CD14-positive monocyte (primary cell): ENCODE results near the gene DGCR6L. TPM values are rescaled to one million over a fixed set of nuclear protein-coding genes. Genes with fewer than 3 reads are reported as not detected.
"Not testable (repeated sequence)": the region's sequence is repeated elsewhere in the genome, so short reads cannot be mapped to it uniquely, and the experiment has no call there.

Experiments
- DNase-seq, 3 donors: peaks; one replicate each; pipeline ENCODE4 v3.0.0-alpha.2; 2011 to 2022
- H2AFZ ChIP-seq: 2 replicates; pipeline ENCODE4 v1.6.0; 2012; ENCODE audit warnings: mild to moderate bottlenecking, low read depth, low read length, inconsistent platforms; ENCODE audit not compliant: insufficient read depth, poor library complexity, severe bottlenecking
- H3K27ac ChIP-seq, 2 donors: 1 replicate in 1 of 2; 2 replicates in 1 of 2; pipeline ENCODE4 v1.5.1; 2012 to 2013; ENCODE audit warnings: low read length in 2 of 2, control low read depth in 1 of 2, inconsistent platforms in 1 of 2, low read depth in 1 of 2, mild to moderate bottlenecking in 1 of 2
- H3K27me3 ChIP-seq, 2 donors: one replicate each; pipeline versions ENCODE4 v1.6.0 to v1.6.1; 2011 to 2013; ENCODE audit warnings: low read length in 2 of 2; ENCODE audit not compliant: control insufficient read depth in 2 of 2, insufficient read depth in 2 of 2
- H3K36me3 ChIP-seq, 2 donors: replicated peaks in 1 of 2; 1 replicate in 1 of 2; 2 replicates in 1 of 2; pipeline versions ENCODE4 v1.5.1 to v1.6.1; 2012 to 2013; ENCODE audit warnings: low read length in 2 of 2, control low read depth in 1 of 2, inconsistent platforms in 1 of 2, mild to moderate bottlenecking in 1 of 2; ENCODE audit not compliant: insufficient read depth in 2 of 2, control insufficient read depth in 1 of 2
- H3K4me1 ChIP-seq, 2 donors: 1 replicate in 1 of 2; 2 replicates in 1 of 2; pipeline versions ENCODE4 v1.5.1 to v1.6.1; 2012 to 2013; ENCODE audit warnings: low read length in 2 of 2, control low read depth in 1 of 2, inconsistent platforms in 1 of 2, mild to moderate bottlenecking in 1 of 2, moderate library complexity in 1 of 2; ENCODE audit not compliant: insufficient read depth in 2 of 2, control insufficient read depth in 1 of 2
- H3K4me2 ChIP-seq: replicated peaks from 2 replicates; pipeline ENCODE3; 2012; ENCODE audit warnings: low read length, moderate library complexity, mild to moderate bottlenecking; ENCODE audit not compliant: poor library complexity, severe bottlenecking; ENCODE audit errors: extremely low read depth
- H3K4me3 ChIP-seq, 3 experiments: fragments of 200-600 bp in 1 of 3; sonication (generic) in 1 of 3; replicated peaks in 1 of 3; 1 replicate in 2 of 3; 2 replicates in 1 of 3; pipeline ENCODE4 v1.5.1; 2011 to 2013; ENCODE audit warnings: low read length in 3 of 3, mild to moderate bottlenecking in 3 of 3, control low read depth in 2 of 3, low read depth in 2 of 3, inconsistent platforms in 1 of 3, moderate library complexity in 1 of 3
- H3K79me2 ChIP-seq: 2 replicates; pipeline ENCODE4 v1.6.0; 2012; ENCODE audit warnings: mild to moderate bottlenecking, control low read depth, inconsistent platforms, low read length, moderate library complexity; ENCODE audit not compliant: insufficient read depth
- H3K9ac ChIP-seq: 2 replicates; pipeline ENCODE4 v1.6.0; 2017; ENCODE audit warnings: low read length, mild to moderate bottlenecking; ENCODE audit not compliant: insufficient read depth, poor library complexity, severe bottlenecking
- H3K9me3 ChIP-seq, 2 donors: replicated peaks in 1 of 2; 1 replicate in 1 of 2; 2 replicates in 1 of 2; pipeline versions ENCODE4 v1.5.1 to v1.6.1; 2012 to 2013; ENCODE audit warnings: low read length in 2 of 2, control low read depth in 1 of 2; ENCODE audit not compliant: control insufficient read depth in 1 of 2, insufficient read depth in 1 of 2
- H4K20me1 ChIP-seq: 2 replicates; pipeline ENCODE4 v1.6.0; 2012; ENCODE audit warnings: mild to moderate bottlenecking, low read length, control low read depth, moderate library complexity; ENCODE audit not compliant: insufficient read depth
- H3K27ac Mint-ChIP-seq, 7 donors: one replicate each; pipeline ENCODE4 v1.8.0; 2020; ENCODE audit warnings: mild to moderate bottlenecking in 7 of 7, mixed read lengths in 7 of 7, moderate library complexity in 6 of 7, inconsistent platforms in 2 of 7
- H3K27me3 Mint-ChIP-seq, 3 donors: one replicate each; pipeline ENCODE4 v1.8.0; 2021 to 2022; ENCODE audit warnings: low read depth in 3 of 3, mild to moderate bottlenecking in 3 of 3, mixed read lengths in 3 of 3, moderate library complexity in 3 of 3, inconsistent platforms in 1 of 3
- H3K36me3 Mint-ChIP-seq, 2 donors: one replicate each; pipeline ENCODE4 v1.8.0; 2020; ENCODE audit warnings: mixed read lengths in 2 of 2, inconsistent platforms in 1 of 2, mild to moderate bottlenecking in 1 of 2
- H3K4me1 Mint-ChIP-seq: one replicate; pipeline ENCODE4 v1.8.0; 2020; ENCODE audit warnings: mild to moderate bottlenecking, mixed read lengths
- H3K4me3 Mint-ChIP-seq, 2 donors: one replicate each; pipeline ENCODE4 v1.8.0; 2020; ENCODE audit warnings: mild to moderate bottlenecking in 2 of 2, mixed read lengths in 2 of 2, moderate library complexity in 1 of 2
- H3K9me3 Mint-ChIP-seq, 7 donors: one replicate each; pipeline ENCODE4 v1.8.0; 2020 to 2022; ENCODE audit warnings: mixed read lengths in 7 of 7, mild to moderate bottlenecking in 6 of 7, moderate library complexity in 6 of 7, inconsistent platforms in 2 of 7
- WGBS: methylation state at CpG from one replicate; pipeline ENCODE4 v1.1.5; 2013; ENCODE audit warnings: missing lambda C conversion rate; ENCODE audit not compliant: insufficient coverage; 5-methylcytosine and 5-hydroxymethylcytosine counted together
- intact Hi-C, 2 donors: fragments of 100-400 bp; cut with micrococcal nuclease; formaldehyde crosslinking; loops; one replicate each; pipeline versions ENCODE4 v1.15.0 to v1.15.1; 2023
- polyA plus RNA-seq, 3 donors: library from polyadenylated mRNA; depleted of rRNA in 1 of 3; unstranded in 2 of 3; stranded (reverse) in 1 of 3; fragments of 300-500 nt in 2 of 3; fragments of >200 nt in 1 of 3; fragmentation: Illumina TruSeq in 2 of 3; gene quantifications; 1 replicate in 2 of 3; 2 replicates in 1 of 3; pipeline ENCODE4 v1.2.3, GENCODE V29; 2012 to 2021
- TF ChIP-seq, protein P1 (sequence below): fragments of 200-600 bp; IDR thresholded peaks from one replicate; pipeline ENCODE4 v1.8.0; 2022; ENCODE audit warnings: antibody characterized with exemption, mild to moderate bottlenecking

DGCR6L gene
- polyA plus RNA-seq, 3 donors, result 33.0 to 62.8 (median 56.3) TPM

DNA sequence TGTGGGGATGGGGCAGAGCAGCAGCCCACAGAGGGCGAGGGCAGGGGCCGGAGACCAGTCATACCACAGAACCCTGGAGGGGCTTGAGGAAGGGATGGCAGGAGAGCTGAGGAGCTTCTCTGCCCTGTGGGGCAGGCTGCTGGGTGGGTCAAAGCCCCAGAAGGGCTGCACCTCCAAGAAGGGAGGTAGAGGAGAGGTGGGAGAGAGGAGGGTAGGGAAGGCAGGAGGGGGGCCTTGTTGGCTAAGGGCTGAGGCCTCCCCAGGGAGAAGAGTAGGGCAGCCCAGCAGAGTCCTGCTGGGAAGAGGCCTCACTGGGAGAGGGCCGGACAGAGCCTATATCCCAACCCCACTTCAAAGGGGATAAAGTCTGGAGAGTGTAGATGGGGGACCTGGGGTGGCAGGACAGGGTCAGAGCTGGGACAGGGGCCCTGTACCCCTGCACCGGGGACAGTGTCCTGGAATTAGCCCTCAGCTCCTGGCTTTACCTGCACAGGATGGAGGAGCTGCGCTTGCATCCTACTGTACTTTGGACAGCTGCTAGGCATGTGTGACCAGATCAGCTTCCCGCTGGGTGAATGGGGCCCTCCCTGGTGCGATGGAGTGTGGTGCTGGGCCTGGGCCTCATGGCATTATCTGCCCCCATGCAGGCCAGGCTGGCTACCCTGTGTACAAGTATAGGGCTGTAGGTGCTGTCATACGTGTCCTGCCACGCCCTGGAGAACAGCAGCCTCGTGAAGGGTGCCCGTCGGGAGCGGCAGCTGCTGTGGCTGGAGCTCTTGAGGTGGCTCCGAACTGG is 7.3 kb downstream of the DGCR6L start:
- peak overlapping the region in 1 of 7 donors; percentile 40 for H3K27ac Mint-ChIP-seq
- H3K9me3 ChIP-seq, result no peaks in the 10 kb centered on the region
- no peaks in the 10 kb centered on the region for H3K27me3 ChIP-seq
- H4K20me1 ChIP-seq, result no peaks in the 10 kb centered on the region
- 98% methylated on average over 11 of the region's 14 CpGs for WGBS
- TF ChIP-seq, protein P1, sequence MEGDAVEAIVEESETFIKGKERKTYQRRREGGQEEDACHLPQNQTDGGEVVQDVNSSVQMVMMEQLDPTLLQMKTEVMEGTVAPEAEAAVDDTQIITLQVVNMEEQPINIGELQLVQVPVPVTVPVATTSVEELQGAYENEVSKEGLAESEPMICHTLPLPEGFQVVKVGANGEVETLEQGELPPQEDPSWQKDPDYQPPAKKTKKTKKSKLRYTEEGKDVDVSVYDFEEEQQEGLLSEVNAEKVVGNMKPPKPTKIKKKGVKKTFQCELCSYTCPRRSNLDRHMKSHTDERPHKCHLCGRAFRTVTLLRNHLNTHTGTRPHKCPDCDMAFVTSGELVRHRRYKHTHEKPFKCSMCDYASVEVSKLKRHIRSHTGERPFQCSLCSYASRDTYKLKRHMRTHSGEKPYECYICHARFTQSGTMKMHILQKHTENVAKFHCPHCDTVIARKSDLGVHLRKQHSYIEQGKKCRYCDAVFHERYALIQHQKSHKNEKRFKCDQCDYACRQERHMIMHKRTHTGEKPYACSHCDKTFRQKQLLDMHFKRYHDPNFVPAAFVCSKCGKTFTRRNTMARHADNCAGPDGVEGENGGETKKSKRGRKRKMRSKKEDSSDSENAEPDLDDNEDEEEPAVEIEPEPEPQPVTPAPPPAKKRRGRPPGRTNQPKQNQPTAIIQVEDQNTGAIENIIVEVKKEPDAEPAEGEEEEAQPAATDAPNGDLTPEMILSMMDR, result no peak
- H3K36me3 ChIP-seq, result no peaks in the 10 kb centered on the region
- no peak overlapping the region for H3K4me2 ChIP-seq
- DNase-seq, result no peak
- no peak overlapping the region for H3K4me3 ChIP-seq
- H3K27me3 Mint-ChIP-seq, result peaks cover 0 to 2% (median 0%) of the 10 kb centered on the region in 3 donors
- H2AFZ ChIP-seq, result no peak overlapping the region
- peaks cover 6% of the 10 kb centered on the region for H3K4me1 Mint-ChIP-seq
- H3K4me3 Mint-ChIP-seq, result no peak overlapping the region
- peaks cover 0 to 5% of the 10 kb centered on the region in 2 donors for H3K4me1 ChIP-seq
- H3K79me2 ChIP-seq, result peaks cover 13% of the 10 kb centered on the region
- no peak overlapping the region for H3K27ac ChIP-seq
- H3K9me3 Mint-ChIP-seq, result peaks cover 0 to 2% (median 0%) of the 10 kb centered on the region in 7 donors
- H3K36me3 Mint-ChIP-seq, result peaks cover 0 to 5% of the 10 kb centered on the region in 2 donors
- intact Hi-C loops, result no loop called here
- H3K9ac ChIP-seq, result no peak overlapping the region

DNA sequence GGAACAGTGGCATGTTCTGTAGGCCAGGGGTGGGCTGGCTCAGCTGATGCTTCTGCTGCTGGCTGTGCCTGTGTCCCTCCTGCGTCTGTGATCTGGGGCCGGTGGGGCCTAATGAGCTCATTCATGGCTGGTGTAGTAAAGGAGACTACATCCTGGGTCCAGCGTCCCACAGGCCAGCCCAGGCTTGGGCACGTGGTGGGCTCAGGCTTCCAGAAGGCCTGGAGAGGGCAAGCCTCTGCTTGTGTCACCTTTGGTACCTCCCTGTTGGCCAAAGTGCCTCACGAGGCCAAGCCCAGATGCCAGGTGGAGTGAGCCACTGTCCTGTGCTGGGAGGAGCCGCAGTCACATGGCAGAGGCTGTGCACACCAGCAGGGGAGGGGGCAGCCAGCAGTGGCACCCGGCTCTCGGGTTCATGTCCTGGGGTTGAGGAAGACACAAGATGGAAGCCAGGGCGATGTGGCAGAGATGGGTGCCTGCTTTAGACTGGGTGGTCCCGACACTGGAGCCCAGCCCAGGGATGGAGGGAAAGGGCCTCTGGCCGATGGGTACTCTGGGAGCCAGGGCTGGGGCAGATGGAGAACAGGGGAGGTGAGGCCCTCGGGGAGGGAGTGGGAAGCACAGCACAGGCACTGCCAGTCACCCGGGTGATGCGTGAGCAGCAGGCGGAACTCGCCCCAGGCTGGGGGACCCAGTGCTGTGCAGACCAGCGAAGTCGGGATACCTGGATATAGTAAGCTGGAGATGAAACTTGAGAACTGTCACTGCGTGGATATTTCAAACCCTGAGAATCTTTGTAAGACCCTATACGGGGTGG is 8.4 kb downstream of the DGCR6L start:
- H3K27me3 Mint-ChIP-seq, DNase-seq, H3K36me3 ChIP-seq, H2AFZ ChIP-seq, H3K9ac ChIP-seq, H3K9me3 ChIP-seq, H3K9me3 Mint-ChIP-seq, H3K4me1 ChIP-seq, H3K4me2 ChIP-seq, H3K4me3 ChIP-seq, H3K36me3 Mint-ChIP-seq, H3K27ac ChIP-seq, H3K4me3 Mint-ChIP-seq, H3K27me3 ChIP-seq, H3K4me1 Mint-ChIP-seq, H3K79me2 ChIP-seq, H3K27ac Mint-ChIP-seq, H4K20me1 ChIP-seq, intact Hi-C loops: not testable (repeated sequence)
- WGBS, result 97% methylated on average over 10 of the region's 20 CpGs

DNA sequence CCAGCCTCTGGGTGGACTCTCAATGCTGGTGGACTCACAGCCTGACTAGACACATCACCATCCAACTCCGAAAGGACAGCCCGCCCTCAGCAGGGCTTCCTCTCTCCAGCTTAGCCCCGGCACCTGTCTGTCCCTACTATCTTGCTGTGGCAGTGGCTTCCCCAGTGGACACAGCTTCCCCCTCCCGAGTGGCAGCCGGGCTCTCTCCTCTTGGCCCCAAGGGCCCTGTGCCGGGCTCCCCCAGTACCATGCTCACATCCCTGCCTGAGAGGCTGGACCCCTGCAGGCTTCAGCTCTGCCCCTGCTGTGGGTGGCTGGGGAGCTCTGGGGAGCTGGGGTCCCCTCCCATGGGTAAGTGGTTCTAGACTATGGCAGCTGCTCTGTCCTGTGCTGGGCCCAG is 9.1 kb downstream of the DGCR6L start:
- H2AFZ ChIP-seq, H3K36me3 ChIP-seq, H3K27ac ChIP-seq, H3K9me3 ChIP-seq, H3K4me1 ChIP-seq, H3K4me1 Mint-ChIP-seq, H3K27me3 Mint-ChIP-seq, H4K20me1 ChIP-seq, DNase-seq, H3K36me3 Mint-ChIP-seq, H3K4me2 ChIP-seq, H3K27ac Mint-ChIP-seq, H3K79me2 ChIP-seq, H3K4me3 Mint-ChIP-seq, intact Hi-C loops, H3K9ac ChIP-seq, H3K4me3 ChIP-seq, H3K9me3 Mint-ChIP-seq, H3K27me3 ChIP-seq: not testable (repeated sequence)
- 90% methylated on average over 4 of the region's 6 CpGs for WGBS
